Measurements from ENCODE around the gene FHAD1.

DNA sequence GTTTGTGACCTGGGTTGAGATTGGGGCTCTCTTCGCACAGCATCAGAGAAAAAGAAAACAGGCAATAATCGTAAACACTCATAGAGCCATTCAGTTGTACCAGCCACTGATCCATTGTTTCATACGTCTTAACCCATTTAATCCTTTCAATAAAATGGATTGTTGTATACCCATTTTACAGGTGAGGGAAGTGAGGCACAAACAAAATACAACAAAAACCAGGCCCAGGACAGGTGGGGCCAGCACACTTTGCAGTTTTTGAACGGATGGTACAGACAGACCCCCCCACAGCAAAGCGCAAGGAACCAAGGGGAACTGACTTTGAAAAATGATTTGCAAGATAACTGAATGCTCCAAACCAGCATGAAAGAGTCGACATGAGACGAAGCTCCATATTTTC, 4.3 kb upstream of the FHAD1 start:
- TF ChIP-seq ZFP3 (CRISPR knock-in tag; IDR thresholded peaks at IDR 0.05), result no peak
- TF ChIP-seq BACH2 (CRISPR knock-in tag; IDR thresholded peaks at IDR 0.05; ENCODE audit: borderline replicate concordance), result no peak
- TF ChIP-seq ARNTL (CRISPR knock-in tag; IDR thresholded peaks at IDR 0.05; ENCODE audit: borderline replicate concordance, low read depth), result no peak
- no peak for TF ChIP-seq ISL1 (CRISPR knock-in tag; IDR thresholded peaks at IDR 0.05)
- TF ChIP-seq, protein P1, sequence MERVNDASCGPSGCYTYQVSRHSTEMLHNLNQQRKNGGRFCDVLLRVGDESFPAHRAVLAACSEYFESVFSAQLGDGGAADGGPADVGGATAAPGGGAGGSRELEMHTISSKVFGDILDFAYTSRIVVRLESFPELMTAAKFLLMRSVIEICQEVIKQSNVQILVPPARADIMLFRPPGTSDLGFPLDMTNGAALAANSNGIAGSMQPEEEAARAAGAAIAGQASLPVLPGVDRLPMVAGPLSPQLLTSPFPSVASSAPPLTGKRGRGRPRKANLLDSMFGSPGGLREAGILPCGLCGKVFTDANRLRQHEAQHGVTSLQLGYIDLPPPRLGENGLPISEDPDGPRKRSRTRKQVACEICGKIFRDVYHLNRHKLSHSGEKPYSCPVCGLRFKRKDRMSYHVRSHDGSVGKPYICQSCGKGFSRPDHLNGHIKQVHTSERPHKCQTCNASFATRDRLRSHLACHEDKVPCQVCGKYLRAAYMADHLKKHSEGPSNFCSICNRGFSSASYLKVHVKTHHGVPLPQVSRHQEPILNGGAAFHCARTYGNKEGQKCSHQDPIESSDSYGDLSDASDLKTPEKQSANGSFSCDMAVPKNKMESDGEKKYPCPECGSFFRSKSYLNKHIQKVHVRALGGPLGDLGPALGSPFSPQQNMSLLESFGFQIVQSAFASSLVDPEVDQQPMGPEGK (CRISPR knock-in tag; IDR thresholded peaks at IDR 0.05; ENCODE audit: borderline replicate concordance), result no peak
- no peak for TF ChIP-seq RARB (CRISPR knock-in tag; IDR thresholded peaks at IDR 0.05)

All from SK-N-SH treated with all-trans-retinoic acid at 6 μM for 48 hours (cell line).